H9 (cell line): ENCODE results near the gene PDZD8. TPM values are rescaled to one million over a fixed set of nuclear protein-coding genes. Genes with fewer than 3 reads are reported as not detected.
A peak's percentile ranks its signal among the peaks of the same experiment; 100 is the strongest.

Source experiments
- DNase-seq: peaks from one replicate; pipeline ENCODE4 v3.0.0-alpha.2; 2017
- H2AFZ ChIP-seq: one replicate; pipeline ENCODE4 v1.6.1; 2013; ENCODE audit warnings: mild to moderate bottlenecking, low read length, control low read depth, moderate library complexity
- H2AK5ac ChIP-seq: 2 replicates; pipeline ENCODE4 v1.6.1; 2013; ENCODE audit warnings: low read length, control low read depth, mixed read lengths; ENCODE audit not compliant: insufficient read length
- H2BK120ac ChIP-seq: one replicate; pipeline ENCODE4 v1.6.1; 2013; ENCODE audit warnings: low read depth, mild to moderate bottlenecking, low read length, control low read depth, inconsistent platforms; ENCODE audit not compliant: poor library complexity, severe bottlenecking
- H2BK12ac ChIP-seq: 2 replicates; pipeline ENCODE4 v1.6.1; 2013; ENCODE audit warnings: low read length, control low read depth, mixed read lengths, low read depth; ENCODE audit not compliant: insufficient read length
- H2BK15ac ChIP-seq: 2 replicates; pipeline ENCODE4 v1.6.1; 2013; ENCODE audit warnings: low read depth, low read length, control low read depth
- H2BK20ac ChIP-seq: one replicate; pipeline ENCODE4 v1.6.1; 2013; ENCODE audit warnings: low read depth, mild to moderate bottlenecking, low read length, control low read depth, inconsistent platforms; ENCODE audit not compliant: poor library complexity, severe bottlenecking
- H2BK5ac ChIP-seq: 2 replicates; pipeline ENCODE4 v1.6.1; 2013; ENCODE audit warnings: low read length, control low read depth, mixed read lengths; ENCODE audit not compliant: insufficient read length
- H3K14ac ChIP-seq: 2 replicates; pipeline ENCODE4 v1.6.1; 2013; ENCODE audit warnings: low read length, control low read depth; ENCODE audit not compliant: insufficient read depth
- H3K18ac ChIP-seq: 2 replicates; pipeline ENCODE4 v1.6.1; 2013; ENCODE audit warnings: low read depth, mild to moderate bottlenecking, mixed read lengths, low read length, control low read depth; ENCODE audit not compliant: insufficient read length
- H3K23ac ChIP-seq: 2 replicates; pipeline ENCODE4 v1.6.1; 2013; ENCODE audit warnings: low read length, control low read depth, mixed read lengths, low read depth; ENCODE audit not compliant: insufficient read length
- H3K23me2 ChIP-seq: 2 replicates; pipeline ENCODE4 v1.6.1; 2013; ENCODE audit warnings: low read depth, mild to moderate bottlenecking, mixed read lengths, low read length, control low read depth; ENCODE audit not compliant: insufficient read length, poor library complexity, severe bottlenecking
- H3K27ac ChIP-seq: 2 replicates; pipeline ENCODE4 v1.5.1; 2013; ENCODE audit warnings: low read length, control low read depth, mixed read lengths, low read depth; ENCODE audit not compliant: insufficient read length
- H3K27me3 ChIP-seq: 2 replicates; pipeline ENCODE4 v1.6.1; 2013; ENCODE audit warnings: low read length, control low read depth, inconsistent platforms; ENCODE audit not compliant: insufficient read depth
- H3K4ac ChIP-seq: 2 replicates; pipeline ENCODE4 v1.6.1; 2013; ENCODE audit warnings: low read depth, mild to moderate bottlenecking, control low read depth, inconsistent platforms, low read length, moderate library complexity
- H3K4me1 ChIP-seq: 2 replicates; pipeline ENCODE4 v1.6.1; 2013; ENCODE audit warnings: low read length, control low read depth, inconsistent platforms; ENCODE audit not compliant: insufficient read depth
- H3K4me2 ChIP-seq: 2 replicates; pipeline ENCODE4 v1.6.1; 2013; ENCODE audit warnings: low read length, control low read depth, mixed read lengths; ENCODE audit not compliant: insufficient read length, insufficient read depth
- H3K56ac ChIP-seq: 2 replicates; pipeline ENCODE4 v1.6.1; 2013; ENCODE audit warnings: low read depth, mild to moderate bottlenecking, mixed read lengths, low read length, control low read depth; ENCODE audit not compliant: insufficient read length
- H3K79me1 ChIP-seq: 2 replicates; pipeline ENCODE4 v1.6.1; 2013; ENCODE audit warnings: low read depth, mild to moderate bottlenecking, moderate library complexity, low read length, control low read depth, inconsistent platforms; ENCODE audit not compliant: insufficient read depth, poor library complexity, severe bottlenecking
- H3K79me2 ChIP-seq: 2 replicates; pipeline ENCODE4 v1.6.1; 2013; ENCODE audit warnings: low read length, control low read depth, inconsistent platforms; ENCODE audit not compliant: insufficient read depth
- H3K9ac ChIP-seq: 2 replicates; pipeline ENCODE4 v1.6.1; 2013; ENCODE audit warnings: low read length, control low read depth, mixed read lengths; ENCODE audit not compliant: insufficient read length; ENCODE audit errors: extremely low read depth
- H3K9me3 ChIP-seq: one replicate; pipeline ENCODE4 v1.6.1; 2013; ENCODE audit warnings: low read depth, low read length, inconsistent platforms; ENCODE audit not compliant: control insufficient read depth
- H3T11ph ChIP-seq: one replicate; pipeline ENCODE4 v1.6.1; 2013; ENCODE audit warnings: mild to moderate bottlenecking, low read length, control low read depth, inconsistent platforms
- H4K20me1 ChIP-seq: one replicate; pipeline ENCODE4 v1.6.1; 2013; ENCODE audit not compliant: control insufficient read depth, insufficient read length, insufficient read depth
- H4K5ac ChIP-seq: 2 replicates; pipeline ENCODE4 v1.6.1; 2013; ENCODE audit warnings: low read depth, mild to moderate bottlenecking, mixed read lengths, low read length, control low read depth; ENCODE audit not compliant: insufficient read length
- H4K8ac ChIP-seq: replicated peaks from 2 replicates; pipeline ENCODE4 v1.6.1; 2013; ENCODE audit warnings: low read length, control low read depth, mixed read lengths, low read depth; ENCODE audit not compliant: insufficient read length
- H4K91ac ChIP-seq: 2 replicates; pipeline ENCODE4 v1.6.1; 2013; ENCODE audit warnings: low read depth, mild to moderate bottlenecking, moderate library complexity, mixed read lengths, low read length, control low read depth; ENCODE audit not compliant: insufficient read length
- H3K27ac Mint-ChIP-seq, 3 experiments: 2 replicates in 2 of 3; 3 replicates in 1 of 3; pipeline ENCODE4 v1.8.0; 2020 to 2021; ENCODE audit warnings: mixed read lengths in 3 of 3, mild to moderate bottlenecking in 1 of 3, moderate library complexity in 1 of 3
- H3K27me3 Mint-ChIP-seq: 2 replicates; pipeline ENCODE4 v1.8.0; 2021; ENCODE audit warnings: low read depth, mild to moderate bottlenecking, moderate library complexity, mixed read lengths
- H3K36me3 Mint-ChIP-seq, 3 experiments: 2 replicates in 2 of 3; 3 replicates in 1 of 3; pipeline ENCODE4 v1.8.0; 2020 to 2021; ENCODE audit warnings: low read depth in 3 of 3, mixed read lengths in 3 of 3; ENCODE audit not compliant: insufficient read depth in 1 of 3
- H3K4me1 Mint-ChIP-seq, 2 experiments: 2 replicates each; pipeline ENCODE4 v1.8.0; 2020; ENCODE audit warnings: mixed read lengths in 2 of 2
- H3K4me3 Mint-ChIP-seq, 2 experiments: 2 replicates in 1 of 2; 3 replicates in 1 of 2; pipeline ENCODE4 v1.8.0; 2020 to 2021; ENCODE audit warnings: mild to moderate bottlenecking in 2 of 2, mixed read lengths in 2 of 2, moderate library complexity in 1 of 2
- H3K9me3 Mint-ChIP-seq, 2 experiments: 2 replicates in 1 of 2; 3 replicates in 1 of 2; pipeline ENCODE4 v1.8.0; 2020; ENCODE audit warnings: mild to moderate bottlenecking in 2 of 2, mixed read lengths in 2 of 2, moderate library complexity in 1 of 2
- CTCF ChIP-seq: fragments of 200-600 bp; sonication (generic); conservative IDR thresholded peaks from 3 replicates; pipeline ENCODE4 v1.8.0; 2021; ENCODE audit warnings: antibody characterized with exemption, mild to moderate bottlenecking
- WGBS: extraction: QIAGEN DNeasy Blood & Tissue Kit; methylation state at CpG from one replicate; pipeline ENCODE4 v1.1.7; 2013; ENCODE audit warnings: missing lambda C conversion rate, low lambda C conversion rate, mixed read lengths; ENCODE audit not compliant: insufficient read length; ENCODE audit errors: extremely low coverage; 5-methylcytosine and 5-hydroxymethylcytosine counted together
- total RNA-seq: library from RNA; stranded (reverse); gene quantifications from 2 replicates; pipeline ENCODE4 v1.2.1, GENCODE V29; 2021

The PDZD8 gene
- total RNA-seq, 1 experiment from 2014 or later: 38.2 TPM

- Histone ChIP-seq H2BK20ac (no peak overlapping the region), H4K8ac (no peak overlapping the region), H3K79me2 (peaks cover 5% of the 10 kb centered on the region; the same call in 1 of the 2 replicates), H3K4me2 (no peak overlapping the region), H2BK15ac (no peak overlapping the region), H2BK12ac (no peak overlapping the region), H4K5ac (no peak overlapping the region), H3K56ac (no peak overlapping the region), H3K18ac (no peak overlapping the region), H2AFZ (no peak overlapping the region), H3K9me3 (no peaks in the 10 kb centered on the region), H3K23me2 (no peaks in the 10 kb centered on the region), H3K14ac (no peak overlapping the region), H4K91ac (no peak overlapping the region), H3K9ac (no peak overlapping the region), H3T11ph (no peak overlapping the region), H2AK5ac (no peak overlapping the region), H3K27ac (peak overlapping the region; percentile 43), H3K27me3 (no peaks in the 10 kb centered on the region), H3K79me1 (peaks cover 4% of the 10 kb centered on the region), H4K20me1 (no peaks in the 10 kb centered on the region), H2BK120ac (no peak overlapping the region), H3K4ac (no peak overlapping the region), H3K23ac (no peak overlapping the region), H2BK5ac (no peak overlapping the region), H3K4me1 (peaks cover 10% of the 10 kb centered on the region)
- TF ChIP-seq CTCF: no peak
- Mint-ChIP-seq H3K27me3 (no peaks in the 10 kb centered on the region), H3K36me3 (peaks cover 0 to 3% (median 0%) of the 10 kb centered on the region in 3 experiments; a peak in 1 of 7 replicates), H3K4me1 (peaks cover 64 to 66% of the 10 kb centered on the region in 2 experiments), H3K27ac (peak overlapping the region; percentile 50 to 98 (median 51); a peak in 6 of 7 replicates), H3K9me3 (no peaks in the 10 kb centered on the region), H3K4me3 (no peak overlapping the region)
- no peak for DNase-seq
- WGBS: no CpG with 5 or more reads among the region's 5 CpGs
Observed at GRCh38 chr10:117348236-117348635, 27.0 kb downstream of the PDZD8 start.
